HG03159 (cell line): ENCODE data around the gene TUFT1.
"Not testable (repeated sequence)": the region's sequence is repeated elsewhere in the genome, so short reads cannot be mapped to it uniquely, and the experiment has no call there.

Experiments
- ATAC-seq: cut with Tn5 transposase; IDR thresholded peaks from one replicate; pipeline ENCODE4 v1.9.1; 2021; ENCODE audit warnings: mild to moderate bottlenecking, moderate library complexity; ENCODE audit not compliant: unreplicated experiment

TUFT1 gene

DNA sequence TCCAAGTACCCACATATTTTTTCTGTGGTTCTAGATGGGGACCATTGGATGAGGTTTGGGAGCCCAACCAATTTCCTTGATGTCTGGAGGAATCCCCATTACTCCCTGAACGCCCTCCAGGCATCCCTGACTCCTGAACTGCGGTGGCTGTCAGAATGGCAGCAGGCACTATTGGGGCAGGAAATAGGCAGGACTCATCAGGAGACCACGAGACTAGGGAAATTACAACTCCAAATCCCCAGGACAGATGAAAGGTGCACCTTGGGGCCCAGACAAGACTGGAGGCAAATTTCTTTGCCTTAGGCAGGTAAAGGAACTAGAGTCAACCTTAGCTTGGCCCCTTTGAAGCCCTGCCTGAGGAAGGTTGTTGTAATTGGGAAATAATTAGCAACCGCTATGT lies 27.8 kb upstream of the TUFT1 start:
- ATAC-seq: no peak

DNA sequence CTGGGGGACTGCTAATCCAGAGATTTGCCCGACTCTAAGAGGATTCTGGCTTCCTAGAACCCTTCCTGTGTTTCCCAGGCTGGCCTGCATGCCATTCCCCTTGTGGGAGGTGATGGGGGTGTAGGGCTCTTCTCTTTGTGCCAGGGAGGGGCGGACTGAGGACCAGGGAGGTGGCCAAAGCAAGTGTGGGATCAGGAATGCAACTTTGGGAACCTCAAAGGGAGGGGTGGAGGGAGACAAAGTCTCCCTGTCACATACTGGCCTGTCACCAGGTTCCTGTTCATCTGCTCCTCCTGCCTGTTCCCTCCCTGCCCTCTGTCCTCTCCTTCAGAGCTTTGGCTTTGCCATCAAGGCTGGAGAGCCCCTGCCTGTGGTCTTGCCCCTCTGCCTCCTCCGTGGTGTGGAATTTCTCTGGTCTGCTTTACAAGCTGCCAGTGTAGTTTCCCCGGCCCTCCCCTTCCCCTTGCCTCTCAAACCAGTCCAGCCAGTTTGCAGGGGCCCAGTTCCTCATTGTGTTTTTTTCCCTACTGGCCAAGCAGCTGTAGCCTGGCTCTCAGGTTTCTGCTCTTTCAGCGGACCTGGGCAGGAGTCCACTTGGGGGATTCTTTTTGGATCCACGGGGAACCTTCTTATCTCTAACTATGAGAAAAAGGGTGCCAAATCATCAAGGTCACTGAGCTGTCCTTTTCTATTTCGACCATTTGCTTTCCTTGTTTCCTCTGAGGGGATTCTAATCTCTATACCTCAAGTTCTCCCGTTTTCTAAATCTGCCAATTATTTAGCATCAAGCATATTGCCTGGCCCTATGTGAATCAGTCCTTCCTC lies 27.1 kb upstream of the TUFT1 start:
- no peak for ATAC-seq

GRCh38 chr1:151513626-151514121 lies 26.4 kb upstream of the TUFT1 start:
- no peak for ATAC-seq

DNA sequence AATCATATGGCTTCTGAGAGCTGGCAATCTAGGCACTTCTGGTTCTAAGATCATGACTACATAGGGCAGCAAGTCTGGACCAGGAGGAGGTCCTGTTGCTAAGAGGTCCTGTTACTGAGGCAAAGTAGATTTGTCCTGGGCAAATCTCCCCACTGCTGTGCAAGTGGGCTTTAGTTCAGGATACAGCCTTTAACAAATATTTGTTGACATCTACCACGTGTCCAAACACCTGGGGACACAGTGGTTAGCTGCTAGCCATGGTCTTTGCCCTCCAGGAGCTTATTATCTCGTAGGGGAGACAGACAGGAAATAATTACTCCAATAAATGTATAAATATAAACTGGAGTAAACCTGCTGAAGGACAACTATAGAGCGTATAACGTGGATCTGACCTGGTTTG lies 25.7 kb upstream of the TUFT1 start:
- ATAC-seq: no peak

GRCh38 chr1:151515265-151515664 lies 24.8 kb upstream of the TUFT1 start:
- ATAC-seq: no peak

DNA sequence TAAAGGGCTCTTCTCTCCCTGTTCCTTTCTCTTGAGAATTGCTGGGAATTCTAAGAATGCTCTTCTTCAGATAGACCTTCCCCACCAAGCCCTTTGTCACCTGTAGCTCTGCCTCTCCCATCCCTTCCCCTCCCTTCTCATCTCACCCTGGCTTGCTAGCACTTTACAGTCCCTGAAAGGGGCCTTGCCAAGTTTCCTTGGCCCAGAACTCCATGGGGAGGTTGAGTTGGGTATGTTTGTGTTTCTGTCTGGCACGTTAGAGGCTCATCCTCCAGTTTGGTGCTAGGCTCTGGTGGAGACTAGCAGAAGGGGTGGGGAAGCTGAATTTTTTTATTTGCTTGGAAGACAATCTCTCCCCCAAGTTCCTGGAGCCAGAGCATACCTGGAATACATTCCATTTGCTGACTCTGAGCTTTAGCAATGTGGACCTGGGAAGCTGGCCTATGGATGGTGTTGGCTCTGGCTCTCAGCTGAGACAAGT lies 24.0 kb upstream of the TUFT1 start:
- no peak for ATAC-seq

- no peak for ATAC-seq
Measured at GRCh38 chr1:151518431-151518830, 21.7 kb upstream of the TUFT1 start.

DNA sequence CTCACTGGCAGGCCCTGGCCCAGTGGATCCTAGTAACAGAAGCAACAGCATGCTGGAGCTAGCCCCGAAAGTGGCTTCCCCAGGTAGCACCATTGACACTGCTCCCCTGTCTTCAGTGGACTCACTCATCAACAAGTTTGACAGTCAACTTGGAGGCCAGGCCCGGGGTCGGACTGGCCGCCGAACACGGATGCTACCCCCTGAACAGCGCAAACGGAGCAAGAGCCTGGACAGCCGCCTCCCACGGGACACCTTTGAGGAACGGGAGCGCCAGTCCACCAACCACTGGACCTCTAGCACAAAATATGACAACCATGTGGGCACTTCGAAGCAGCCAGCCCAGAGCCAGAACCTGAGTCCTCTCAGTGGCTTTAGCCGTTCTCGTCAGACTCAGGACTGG lies 21.2 kb upstream of the TUFT1 start:
- no peak for ATAC-seq

DNA sequence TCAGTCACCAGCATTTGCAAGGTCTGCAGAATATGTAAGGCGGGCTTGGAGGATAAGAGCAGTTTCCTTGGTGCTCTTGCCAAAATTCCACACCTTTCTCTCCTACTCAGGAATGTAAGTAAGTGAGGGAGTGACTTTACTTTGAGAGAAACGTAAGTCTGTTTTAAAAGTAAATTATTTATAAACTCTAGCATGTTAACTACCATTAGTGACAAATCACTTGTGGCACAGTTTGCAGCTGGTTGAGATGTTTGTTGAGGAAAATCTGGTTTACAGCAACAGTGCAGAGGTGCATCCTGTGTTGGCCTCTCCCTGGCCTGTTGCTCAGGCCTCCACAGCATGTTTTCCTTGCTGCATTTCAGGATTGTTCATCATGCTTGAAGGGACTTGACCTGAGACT lies 20.4 kb upstream of the TUFT1 start:
- ATAC-seq: no peak

DNA sequence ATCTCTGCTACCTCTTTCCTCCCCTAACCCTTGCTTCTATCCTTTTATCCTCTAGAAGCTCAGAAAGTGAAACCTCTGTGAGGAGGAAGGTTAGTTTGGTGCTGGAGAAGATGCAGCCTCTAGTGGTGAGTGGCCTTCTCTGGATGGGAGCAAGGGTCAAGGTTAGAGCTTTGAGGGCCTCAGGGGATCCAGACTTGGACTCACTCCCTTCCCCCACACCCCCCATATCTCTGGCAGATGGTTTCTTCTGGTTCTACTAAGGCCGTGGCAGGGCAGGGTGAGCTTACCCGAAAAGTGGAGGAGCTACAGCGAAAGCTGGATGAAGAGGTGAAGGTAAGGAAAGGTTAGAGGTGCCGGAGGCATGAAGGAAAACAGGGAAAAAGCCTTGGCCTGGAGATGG lies 19.8 kb upstream of the TUFT1 start:
- ATAC-seq: no peak

- not testable (repeated sequence) for ATAC-seq
Measured at GRCh38 chr1:151522427-151522826, 17.7 kb upstream of the TUFT1 start.

DNA sequence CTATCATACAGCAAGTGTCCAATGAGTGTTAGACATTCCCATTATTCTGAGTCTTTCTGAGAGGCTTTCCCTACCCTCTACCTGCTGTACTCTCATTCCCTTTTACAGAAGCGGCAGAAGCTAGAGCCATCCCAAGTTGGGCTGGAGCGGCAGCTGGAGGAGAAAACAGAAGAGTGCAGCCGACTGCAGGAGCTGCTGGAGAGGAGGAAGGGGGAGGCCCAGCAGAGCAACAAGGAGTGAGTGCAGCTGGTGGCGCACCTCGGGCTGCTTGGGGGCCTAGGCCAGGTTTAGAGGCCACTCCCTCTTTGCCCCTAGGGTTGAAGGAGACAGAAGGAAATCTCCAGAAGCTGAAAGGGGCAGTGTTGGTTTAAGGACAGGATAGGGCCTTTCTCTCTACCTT lies 16.8 kb upstream of the TUFT1 start:
- ATAC-seq: no peak

GRCh38 chr1:151524736-151525135 lies 15.4 kb upstream of the TUFT1 start:
- ATAC-seq: no peak

DNA sequence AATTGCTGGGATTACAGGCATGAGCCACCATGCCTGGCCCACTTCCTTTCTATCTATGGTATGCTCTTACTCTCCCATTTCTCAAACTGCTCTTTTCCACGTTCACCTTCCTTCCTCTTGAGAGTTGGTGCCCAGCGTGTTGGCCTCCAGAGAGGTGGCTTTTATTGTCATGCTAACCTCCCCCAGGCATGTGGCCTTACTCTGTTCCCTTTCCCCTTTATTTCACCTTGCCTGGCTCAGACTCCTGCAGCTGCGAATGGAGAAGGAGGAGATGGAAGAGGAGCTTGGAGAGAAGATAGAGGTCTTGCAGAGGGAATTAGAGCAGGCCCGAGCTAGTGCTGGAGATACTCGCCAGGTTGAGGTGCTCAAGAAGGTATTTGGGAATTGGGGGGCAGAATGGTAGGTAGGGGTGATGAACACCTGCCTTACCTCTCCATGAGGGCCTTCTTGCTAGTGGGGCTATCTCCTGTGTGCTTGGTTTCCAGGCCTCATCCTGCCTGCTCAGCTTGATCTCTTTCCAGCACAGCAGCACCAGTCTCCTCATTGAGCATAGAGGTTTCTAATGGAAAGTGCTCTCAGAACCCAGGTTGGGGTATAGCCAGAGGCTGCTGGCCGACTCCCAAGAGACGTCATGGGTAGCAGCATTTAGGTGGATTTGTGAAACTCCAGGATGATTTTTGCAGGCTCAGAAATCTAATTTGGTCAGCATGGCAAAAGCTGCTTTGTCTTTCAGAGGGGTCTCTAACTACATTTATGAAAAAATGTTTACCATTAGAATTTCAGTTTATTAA lies 13.2 kb upstream of the TUFT1 start:
- ATAC-seq: no peak

GRCh38 chr1:151529211-151529702 lies 10.9 kb upstream of the TUFT1 start:
- no peak for ATAC-seq

- ATAC-seq: no peak
Measured at GRCh38 chr1:151529781-151530180, 10.3 kb upstream of the TUFT1 start.

DNA sequence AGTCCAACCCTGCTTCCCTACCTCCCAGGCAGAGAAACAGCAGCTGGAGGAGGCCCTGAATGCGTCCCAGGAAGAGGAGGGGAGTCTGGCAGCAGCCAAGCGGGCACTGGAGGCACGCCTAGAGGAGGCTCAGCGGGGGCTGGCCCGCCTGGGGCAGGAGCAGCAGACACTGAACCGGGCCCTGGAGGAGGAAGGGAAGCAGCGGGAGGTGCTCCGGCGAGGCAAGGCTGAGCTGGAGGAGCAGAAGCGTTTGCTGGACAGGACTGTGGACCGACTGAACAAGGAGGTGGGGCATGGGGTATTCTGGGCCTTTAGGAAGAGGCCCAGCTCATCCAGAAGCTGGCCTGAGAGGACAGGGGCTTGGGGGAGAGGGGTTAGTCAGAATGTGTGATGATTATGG lies 9.6 kb upstream of the TUFT1 start:
- ATAC-seq: no peak

GRCh38 chr1:151533870-151534269 lies 6.2 kb upstream of the TUFT1 start:
- ATAC-seq: no peak

GRCh38 chr1:151534662-151535278 lies 5.3 kb upstream of the TUFT1 start:
- ATAC-seq: no peak

DNA sequence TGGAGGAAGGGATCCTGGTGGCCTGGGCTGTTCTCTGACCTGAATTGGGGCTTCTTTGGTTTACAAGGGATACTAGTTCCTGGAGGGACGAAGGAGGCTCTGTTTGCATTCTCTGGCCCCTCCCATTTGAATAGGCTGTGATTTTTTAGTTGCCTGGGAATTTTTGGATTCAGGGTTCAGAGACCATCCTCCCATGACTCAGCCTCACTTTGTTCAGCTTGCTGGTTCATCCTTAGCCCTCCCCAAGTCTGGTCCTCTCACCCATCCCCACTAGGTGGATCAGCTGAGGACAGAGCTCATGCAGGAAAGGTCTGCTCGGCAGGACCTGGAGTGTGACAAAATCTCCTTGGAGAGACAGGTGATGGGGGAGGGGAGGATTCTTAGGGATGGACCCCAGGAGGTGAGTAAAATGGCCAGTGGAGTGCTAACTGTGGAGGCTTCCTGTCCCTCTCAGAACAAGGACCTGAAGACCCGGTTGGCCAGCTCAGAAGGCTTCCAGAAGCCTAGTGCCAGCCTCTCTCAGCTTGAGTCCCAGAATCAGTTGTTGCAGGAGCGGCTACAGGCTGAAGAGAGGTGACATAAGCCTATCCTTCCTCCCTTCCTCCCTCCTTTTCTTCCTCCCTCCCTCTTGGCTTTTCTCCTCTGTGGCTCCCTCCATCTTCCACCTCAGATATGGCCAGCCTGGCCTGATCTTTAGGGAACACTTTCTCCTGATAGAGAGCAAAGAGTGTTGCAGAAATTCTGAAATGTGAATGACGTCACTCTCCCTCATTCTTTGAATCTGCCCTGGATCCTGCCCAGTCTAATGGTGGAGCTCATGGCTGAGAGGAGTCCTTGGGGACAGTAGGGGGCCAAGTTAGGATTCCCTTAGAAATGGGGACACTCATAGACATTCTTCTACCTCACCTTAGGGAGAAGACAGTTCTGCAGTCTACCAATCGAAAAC lies 4.5 kb upstream of the TUFT1 start:
- ATAC-seq: no peak
